HG02763 (cell line): Measurements from ENCODE around the gene CDH8.

Source experiments
- ATAC-seq: cut with Tn5 transposase; IDR thresholded peaks from one replicate; pipeline ENCODE4 v1.9.1; 2021; ENCODE audit warnings: mild to moderate bottlenecking, moderate library complexity; ENCODE audit not compliant: unreplicated experiment

Gene CDH8

DNA sequence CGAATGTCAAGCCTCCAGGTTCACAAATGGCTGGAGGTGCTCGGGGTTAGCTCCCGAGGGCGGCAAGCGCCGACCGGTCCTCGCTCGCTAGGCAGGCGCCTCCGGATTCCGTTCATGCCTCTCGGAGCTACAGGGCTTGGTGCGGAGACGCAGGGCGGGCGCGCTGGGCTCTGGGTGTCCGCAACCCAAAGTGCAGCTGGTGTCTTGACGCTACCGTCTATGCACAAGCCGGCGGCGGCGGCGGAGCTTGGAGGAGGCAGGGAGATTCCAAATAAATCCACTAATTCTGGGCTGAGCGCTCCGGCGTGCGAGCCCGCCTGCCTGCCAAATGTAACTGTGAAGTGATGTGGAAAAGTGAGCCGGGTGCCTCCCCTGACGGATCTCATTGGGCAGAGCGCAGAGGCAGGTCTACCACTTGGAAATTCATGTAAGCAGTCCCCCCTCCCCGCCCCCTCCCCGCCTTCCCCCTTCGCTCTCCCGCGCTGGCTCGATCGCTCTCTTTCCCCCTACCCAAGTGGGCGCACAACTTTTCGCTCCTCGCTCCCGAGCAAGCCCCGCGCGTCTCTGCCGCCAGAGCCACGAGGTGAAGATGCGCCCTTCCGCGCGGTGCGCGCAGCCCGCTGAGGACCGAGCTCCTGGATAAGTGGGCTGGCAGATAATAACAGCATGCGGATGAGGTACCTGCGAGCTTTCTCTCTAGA is at the start of gene CDH8:
TSS of gene CDH8 (minus strand) at position 338 of the 701 bp plus-strand sequence. CDS start 15,035 bp downstream, outside the sequence.
- no peak for ATAC-seq

GRCh38 chr16:62079236-62079635 is 43.0 kb upstream of the CDH8 start:
- ATAC-seq = no peak

GRCh38 chr16:62077998-62078397 is 41.8 kb upstream of the CDH8 start:
- ATAC-seq = no peak

GRCh38 chr16:62076886-62077285 is 40.6 kb upstream of the CDH8 start:
- no peak for ATAC-seq

DNA sequence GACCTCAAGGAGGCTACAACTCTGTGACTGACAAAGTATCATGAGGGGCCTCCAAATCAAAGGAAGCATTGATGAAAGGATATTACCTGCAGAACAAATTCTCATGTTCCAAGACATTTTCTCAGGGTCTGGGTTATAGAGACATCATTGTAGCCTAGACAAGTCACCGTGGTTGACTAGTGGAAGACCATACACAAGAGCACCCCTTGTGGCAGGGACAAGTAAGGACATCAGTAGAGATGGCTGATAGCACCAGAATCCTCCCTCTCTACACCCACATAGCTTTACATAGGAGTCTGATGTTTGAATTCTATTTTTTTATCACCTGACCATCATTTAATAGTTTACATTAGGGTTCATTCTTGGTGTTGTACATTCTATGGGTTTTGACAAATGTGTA is 32.5 kb upstream of the CDH8 start:
- ATAC-seq = no peak

DNA sequence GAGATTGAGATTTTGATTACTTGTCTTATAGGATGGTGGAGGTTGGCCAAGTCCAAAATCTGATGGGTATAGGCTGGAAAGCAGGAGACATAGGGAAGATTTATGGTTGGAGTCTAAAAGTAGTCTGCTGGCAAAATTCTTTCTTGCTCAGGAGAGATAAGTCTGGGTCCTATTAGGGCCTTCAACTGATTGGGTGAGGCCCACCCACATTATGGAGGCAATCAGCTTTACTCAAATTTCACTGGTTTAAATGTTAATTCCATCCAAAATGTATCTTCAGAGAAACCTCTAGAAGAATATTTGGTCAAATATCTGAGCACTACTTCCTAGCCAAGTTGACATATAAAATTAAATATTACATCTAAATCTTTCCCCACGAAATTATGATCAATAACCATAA is 31.7 kb upstream of the CDH8 start:
- ATAC-seq = no peak

- no peak for ATAC-seq
Observed at GRCh38 chr16:62067182-62067581, 30.9 kb upstream of the CDH8 start.

DNA sequence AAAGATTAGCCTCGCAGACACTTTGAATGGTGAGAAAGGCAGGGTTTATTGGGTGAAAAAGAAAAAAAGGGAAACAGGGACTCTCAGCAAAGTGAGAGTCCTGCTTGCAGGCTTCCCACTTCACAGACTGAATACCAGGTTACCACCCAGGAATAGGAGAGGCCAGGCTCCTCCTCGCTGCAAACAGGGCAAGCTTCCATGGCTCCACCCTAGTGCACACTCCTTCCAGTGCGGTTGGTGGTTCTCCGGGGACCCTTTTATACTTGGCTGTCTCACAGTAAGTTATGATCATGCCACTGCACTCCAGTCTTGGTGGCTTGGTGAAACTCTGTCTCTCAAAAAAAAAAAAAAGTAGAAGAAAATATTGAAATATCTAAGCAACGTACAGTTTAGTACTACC is 30.5 kb upstream of the CDH8 start:
- ATAC-seq = no peak

GRCh38 chr16:62064173-62064572 is 27.9 kb upstream of the CDH8 start:
- no peak for ATAC-seq

DNA sequence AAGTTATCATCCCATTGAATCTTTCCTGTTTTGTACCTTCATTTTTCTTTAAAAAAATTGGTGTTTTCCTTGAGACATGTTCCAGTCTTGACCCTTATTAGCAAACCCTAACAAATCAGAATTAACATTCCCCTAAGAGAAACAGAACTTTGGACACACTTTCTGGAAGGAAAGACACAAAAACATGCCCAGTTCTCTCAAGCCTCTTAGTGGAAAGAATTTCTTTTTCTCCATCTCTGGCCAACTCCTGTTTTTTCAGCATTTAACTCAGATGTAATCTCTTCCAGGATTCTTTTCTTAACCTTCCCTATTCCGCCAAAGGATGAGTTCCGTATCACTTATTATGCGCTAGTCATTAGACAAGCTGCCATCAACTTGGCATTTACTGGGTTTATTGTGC is 23.9 kb upstream of the CDH8 start:
- ATAC-seq = no peak

- ATAC-seq = no peak
Observed at GRCh38 chr16:62059527-62059926, 23.3 kb upstream of the CDH8 start.

DNA sequence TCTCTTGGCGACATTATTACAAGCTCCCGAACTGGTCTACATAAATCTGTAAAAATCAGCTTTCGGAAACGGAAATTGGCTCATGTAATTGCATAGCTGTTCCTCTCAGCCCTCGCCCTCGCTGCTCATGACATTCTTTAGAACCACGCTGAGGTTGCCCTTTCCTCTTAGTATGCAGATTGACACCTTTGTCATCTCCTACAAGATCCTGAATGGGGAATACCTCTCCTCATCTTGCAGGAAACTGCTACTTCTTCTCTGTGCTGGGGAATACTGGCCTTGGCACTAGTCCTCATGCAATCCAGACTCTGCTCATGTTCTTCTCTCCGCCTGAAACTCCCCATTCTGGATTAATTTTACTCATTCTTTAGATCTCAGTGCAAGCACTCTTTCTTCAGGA is 22.2 kb upstream of the CDH8 start:
- ATAC-seq = no peak

DNA sequence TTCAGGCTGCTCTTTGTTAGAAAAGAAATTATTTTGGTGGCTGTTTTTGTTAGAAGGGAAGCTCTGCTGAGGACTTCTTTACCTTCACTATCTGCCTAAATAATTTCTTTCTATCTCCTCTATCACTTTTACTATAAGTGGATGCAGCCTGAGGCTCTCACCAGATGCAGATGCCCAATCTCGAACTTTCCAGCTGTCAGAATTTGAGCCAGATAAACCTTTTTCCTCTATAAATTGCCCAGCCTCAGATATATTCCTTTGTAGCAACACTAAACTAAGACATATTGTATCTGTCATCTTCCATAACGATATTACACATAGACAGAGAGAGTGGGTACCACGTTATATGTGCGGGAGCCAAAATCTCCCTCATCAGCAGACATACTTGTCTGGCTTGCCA is 15.7 kb upstream of the CDH8 start:
- ATAC-seq = no peak

- ATAC-seq = no peak
Observed at GRCh38 chr16:62050793-62051192, 14.6 kb upstream of the CDH8 start.

DNA sequence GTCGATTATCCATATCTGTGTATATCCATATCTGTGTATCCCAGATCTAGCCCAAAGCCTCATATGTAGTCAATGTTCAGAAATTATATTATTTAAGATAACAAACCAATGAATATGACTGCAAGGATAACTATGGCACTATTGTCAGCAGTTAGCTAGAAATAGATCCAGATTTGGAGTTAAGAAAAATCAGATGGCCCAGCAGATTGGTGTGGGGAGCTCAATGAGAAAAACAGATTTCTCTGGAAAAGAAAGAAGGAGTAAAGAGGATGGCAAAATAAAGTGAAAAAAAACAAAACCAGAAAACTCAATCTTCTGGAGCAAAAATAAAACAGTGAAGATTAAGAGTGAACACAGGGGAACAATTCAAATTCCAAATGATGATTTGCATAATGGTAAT is 10.6 kb upstream of the CDH8 start:
- ATAC-seq = no peak

- no peak for ATAC-seq
Observed at GRCh38 chr16:62041401-62041800, 5.2 kb upstream of the CDH8 start.

DNA sequence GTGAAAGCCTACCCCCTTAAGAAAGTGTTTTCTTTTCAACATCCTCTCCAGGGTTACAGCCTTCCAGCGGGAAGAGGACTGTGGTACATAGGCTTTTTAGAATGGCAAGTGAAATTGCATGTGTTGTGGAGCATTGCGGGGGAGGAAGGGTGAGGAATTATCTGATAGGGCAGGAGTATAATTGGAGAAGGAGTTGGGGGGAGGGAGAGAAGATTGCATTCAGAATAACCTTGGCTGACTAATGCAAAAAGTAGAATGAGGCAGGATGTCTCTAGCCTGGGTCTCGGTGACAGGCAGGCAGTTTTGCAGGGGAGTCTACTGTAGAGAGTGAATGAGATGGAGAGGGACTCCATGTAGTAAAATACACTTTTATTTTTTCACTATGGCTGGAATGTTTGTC is 2.4 kb upstream of the CDH8 start:
- ATAC-seq = no peak

- ATAC-seq = no peak
Observed at GRCh38 chr16:62038225-62038624, 2.0 kb upstream of the CDH8 start.

- no peak for ATAC-seq
Observed at GRCh38 chr16:62036802-62037135, 531 bp upstream of the CDH8 start.

GRCh38 chr16:62035115-62036092 is 834 bp downstream of the CDH8 start:
- ATAC-seq = no peak

DNA sequence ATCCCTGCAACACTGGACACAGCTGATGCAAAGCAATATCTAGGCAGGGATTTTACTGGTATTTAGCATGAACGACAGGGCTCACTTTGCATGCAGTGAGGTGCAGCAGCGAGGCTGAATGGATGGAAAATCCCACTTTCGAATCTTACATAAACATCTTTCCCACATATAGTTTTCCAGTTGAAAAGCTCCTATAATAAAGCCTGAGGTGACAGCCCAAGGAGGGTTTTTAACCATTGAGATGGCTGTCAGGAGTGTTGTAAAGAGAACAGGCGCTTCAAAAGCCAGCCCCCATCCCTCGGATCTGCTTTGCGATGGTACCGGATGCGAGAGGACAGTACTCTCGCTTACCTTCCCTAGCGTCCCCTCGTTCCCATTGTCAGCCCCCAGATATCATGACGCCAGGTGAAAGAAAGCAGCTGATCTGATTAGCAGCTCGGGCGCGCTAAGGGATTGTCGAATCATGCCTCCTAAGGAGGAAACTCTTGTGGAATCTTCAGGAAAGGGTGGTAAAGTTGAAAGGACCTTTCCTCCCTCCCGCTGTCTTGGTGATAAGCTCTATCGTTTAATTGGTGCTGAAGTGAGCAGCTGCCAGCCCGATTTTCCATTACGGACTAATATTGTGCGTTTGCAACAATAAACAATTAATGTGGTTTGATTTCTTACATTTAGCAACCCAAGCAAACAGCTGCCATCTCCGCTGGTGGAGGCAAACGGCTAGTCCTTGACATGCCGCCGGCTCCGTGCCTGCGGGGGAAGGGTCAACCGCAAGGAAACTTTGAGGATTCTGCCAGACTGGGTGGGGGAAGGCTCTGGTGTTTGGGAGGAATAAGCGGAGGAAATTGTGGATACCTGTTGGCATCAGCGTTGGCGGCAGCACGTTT is 1.8 kb downstream of the CDH8 start:
- no peak for ATAC-seq
